ENCODE results near the gene PCLAF. TPM values are rescaled to one million over a fixed set of nuclear protein-coding genes. Genes with fewer than 3 reads are reported as not detected.
"Not testable (repeated sequence)": the region's sequence is repeated elsewhere in the genome, so short reads cannot be mapped to it uniquely, and the experiment has no call there.

PCLAF gene
- total and polyA plus RNA-seq, 2 donors (not counting 3 experiments of a cell fraction or from before 2014, with no cell fraction given) = 54.7 to 55.2 TPM

DNA sequence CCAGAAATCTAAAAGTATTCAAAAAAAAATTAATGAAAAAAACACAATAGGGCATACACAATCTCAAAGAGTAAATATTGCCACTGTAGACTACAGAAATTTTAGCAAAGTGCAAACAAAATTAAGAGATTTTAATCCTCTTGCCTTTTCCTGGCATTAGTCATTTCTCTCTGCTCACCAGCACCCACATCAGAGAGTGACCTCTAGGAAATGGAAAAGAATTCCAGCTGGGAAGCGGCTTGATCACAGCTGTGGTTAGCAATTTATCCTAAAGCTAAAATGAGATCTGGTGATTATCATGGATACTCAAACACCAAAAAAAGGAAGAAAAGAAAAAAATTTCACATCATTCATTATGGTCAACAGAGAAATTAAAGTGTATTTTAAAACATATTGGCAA is 32.8 kb downstream of the PCLAF start:
- CTCF ChIA-PET = no interaction called here
- H3K27ac ChIP-seq (ENCODE audit: insufficient read depth, low read depth, low read length) = no peak overlapping the region
- peaks cover 64% of the 10 kb centered on the region for H3K79me2 ChIP-seq (ENCODE audit: control insufficient read depth, insufficient read depth, low read length)
- POLR2A ChIA-PET = no interaction called here
- H3K27me3 ChIP-seq (ENCODE audit: control insufficient read depth in 2 of 2, insufficient read depth in 2 of 2, low read length in 2 of 2) = no peaks in the 10 kb centered on the region
- H3K36me3 ChIP-seq (ENCODE audit: control insufficient read depth in 2 of 2, extremely low read depth in 1 of 2, insufficient read depth in 2 of 2, low read length in 2 of 2) = no peaks in the 10 kb centered on the region
- no peaks in the 10 kb centered on the region for H3K9me3 ChIP-seq (replicated peaks; ENCODE audit: control insufficient read depth, insufficient read depth, low read length)
- H3K4me1 ChIP-seq (ENCODE audit: control insufficient read depth, extremely low read depth, insufficient read depth, low read length) = peaks cover 45% of the 10 kb centered on the region
- no peak overlapping the region for H3K4me3 ChIP-seq (replicated peaks in 1 of 3; ENCODE audit: insufficient read depth in 1 of 3, low read depth in 1 of 3, low read length in 3 of 3)
- dilution Hi-C loops (cut with MboI; ENCODE audit: extremely low pct_ligation_motif_present, low sequenced_read_pairs) = no loop called here
- peaks cover 3% of the 10 kb centered on the region for H4K20me1 ChIP-seq (replicated peaks; ENCODE audit: control insufficient read depth, extremely low read depth, insufficient read depth, low read length)
- no peak overlapping the region for H3K9ac ChIP-seq (replicated peaks; ENCODE audit: extremely low read depth, insufficient read depth, low read length)
- peak; percentile 17 for DNase-seq (ENCODE audit: low read depth, low spot score)
- H3K9me1 ChIP-seq (replicated peaks; ENCODE audit: control insufficient read depth, extremely low read depth, insufficient read depth, low read length) = peaks cover 2% of the 10 kb centered on the region
- H3K4me2 ChIP-seq (ENCODE audit: insufficient read depth, low read length) = no peak overlapping the region
- BruUV-seq (replicated peaks) = no TSS peak
- TF ChIP-seq, protein P1, sequence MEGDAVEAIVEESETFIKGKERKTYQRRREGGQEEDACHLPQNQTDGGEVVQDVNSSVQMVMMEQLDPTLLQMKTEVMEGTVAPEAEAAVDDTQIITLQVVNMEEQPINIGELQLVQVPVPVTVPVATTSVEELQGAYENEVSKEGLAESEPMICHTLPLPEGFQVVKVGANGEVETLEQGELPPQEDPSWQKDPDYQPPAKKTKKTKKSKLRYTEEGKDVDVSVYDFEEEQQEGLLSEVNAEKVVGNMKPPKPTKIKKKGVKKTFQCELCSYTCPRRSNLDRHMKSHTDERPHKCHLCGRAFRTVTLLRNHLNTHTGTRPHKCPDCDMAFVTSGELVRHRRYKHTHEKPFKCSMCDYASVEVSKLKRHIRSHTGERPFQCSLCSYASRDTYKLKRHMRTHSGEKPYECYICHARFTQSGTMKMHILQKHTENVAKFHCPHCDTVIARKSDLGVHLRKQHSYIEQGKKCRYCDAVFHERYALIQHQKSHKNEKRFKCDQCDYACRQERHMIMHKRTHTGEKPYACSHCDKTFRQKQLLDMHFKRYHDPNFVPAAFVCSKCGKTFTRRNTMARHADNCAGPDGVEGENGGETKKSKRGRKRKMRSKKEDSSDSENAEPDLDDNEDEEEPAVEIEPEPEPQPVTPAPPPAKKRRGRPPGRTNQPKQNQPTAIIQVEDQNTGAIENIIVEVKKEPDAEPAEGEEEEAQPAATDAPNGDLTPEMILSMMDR (IDR thresholded peaks at IDR 0.05; ENCODE audit: extremely low read depth in 1 of 2, insufficient read depth in 1 of 2, low read depth in 1 of 2, low read length in 2 of 2) = no peak
- TF ChIP-seq MYC (IDR thresholded peaks at IDR 0.05; ENCODE audit: low read depth, low read length) = no peak
- TF ChIP-seq, protein P2, sequence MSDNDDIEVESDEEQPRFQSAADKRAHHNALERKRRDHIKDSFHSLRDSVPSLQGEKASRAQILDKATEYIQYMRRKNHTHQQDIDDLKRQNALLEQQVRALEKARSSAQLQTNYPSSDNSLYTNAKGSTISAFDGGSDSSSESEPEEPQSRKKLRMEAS (IDR thresholded peaks at IDR 0.05; ENCODE audit: insufficient read depth, insufficient read length) = no peak
- no peak for TF ChIP-seq JUN (IDR thresholded peaks at IDR 0.05; ENCODE audit: borderline replicate concordance, insufficient read depth, insufficient read length, low read depth)
- no peak for TF ChIP-seq GATA2 (IDR thresholded peaks at IDR 0.05; ENCODE audit: insufficient read depth, insufficient read length, low read depth, low read length)
- TF ChIP-seq EZH2 (IDR thresholded peaks at IDR 0.05; ENCODE audit: borderline replicate concordance, low read depth, low read length, severe bottlenecking) = no peak
- TF ChIP-seq POLR2AphosphoS5 (IDR thresholded peaks at IDR 0.05; ENCODE audit: insufficient read depth, low read depth, low read length) = no peak
- TF ChIP-seq POLR2A (IDR thresholded peaks at IDR 0.05; ENCODE audit: low read depth, low read length) = no peak
- no peak for TF ChIP-seq FOS (IDR thresholded peaks at IDR 0.05; ENCODE audit: borderline replicate concordance, insufficient read depth, low read length)
- no peak for FAIRE-seq
- intact Hi-C loops (cut with micrococcal nuclease) = no loop called here
- no peak overlapping the region for H2AFZ ChIP-seq (ENCODE audit: low read depth, low read length)

GRCh38 chr15:64346242-64346641 is 35.0 kb downstream of the PCLAF start:
- H3K4me3 ChIP-seq (replicated peaks in 1 of 3; ENCODE audit: insufficient read depth in 1 of 3, low read depth in 1 of 3, low read length in 3 of 3); H2AFZ ChIP-seq (ENCODE audit: low read depth, low read length); H3K27me3 ChIP-seq (ENCODE audit: control insufficient read depth in 2 of 2, insufficient read depth in 2 of 2, low read length in 2 of 2); H4K20me1 ChIP-seq (replicated peaks; ENCODE audit: control insufficient read depth, extremely low read depth, insufficient read depth, low read length); intact Hi-C loops (cut with micrococcal nuclease); POLR2A ChIA-PET; H3K36me3 ChIP-seq (ENCODE audit: control insufficient read depth in 2 of 2, extremely low read depth in 1 of 2, insufficient read depth in 2 of 2, low read length in 2 of 2); FAIRE-seq; H3K27ac ChIP-seq (ENCODE audit: insufficient read depth, low read depth, low read length); BruUV-seq (replicated peaks); H3K9ac ChIP-seq (replicated peaks; ENCODE audit: extremely low read depth, insufficient read depth, low read length); H3K9me1 ChIP-seq (replicated peaks; ENCODE audit: control insufficient read depth, extremely low read depth, insufficient read depth, low read length); H3K4me2 ChIP-seq (ENCODE audit: insufficient read depth, low read length); DNase-seq (ENCODE audit: low read depth, low spot score); dilution Hi-C loops (cut with MboI; ENCODE audit: extremely low pct_ligation_motif_present, low sequenced_read_pairs); H3K9me3 ChIP-seq (replicated peaks; ENCODE audit: control insufficient read depth, insufficient read depth, low read length): not testable (repeated sequence)
- H3K79me2 ChIP-seq (ENCODE audit: control insufficient read depth, insufficient read depth, low read length) = peaks cover 76% of the 10 kb centered on the region
- peaks cover 43% of the 10 kb centered on the region for H3K4me1 ChIP-seq (ENCODE audit: control insufficient read depth, extremely low read depth, insufficient read depth, low read length)
- CTCF ChIA-PET = interaction anchor here (2.0 kb wide), 1 partner anchor 10 kb away, joined by 9 read pairs; the partner anchor contains the start of gene CSNK1G1

All from endothelial cell of umbilical vein (primary cell).